H9 (cell line): ENCODE data around the gene PUM1. TPM values are rescaled to one million over a fixed set of nuclear protein-coding genes. Genes with fewer than 3 reads are reported as not detected.

ENCODE experiments used
- DNase-seq: peaks from one replicate; pipeline ENCODE4 v3.0.0-alpha.2; 2017
- H2AFZ ChIP-seq: one replicate; pipeline ENCODE4 v1.6.1; 2013; ENCODE audit warnings: mild to moderate bottlenecking, low read length, control low read depth, moderate library complexity
- H2AK5ac ChIP-seq: 2 replicates; pipeline ENCODE4 v1.6.1; 2013; ENCODE audit warnings: low read length, control low read depth, mixed read lengths; ENCODE audit not compliant: insufficient read length
- H2BK120ac ChIP-seq: one replicate; pipeline ENCODE4 v1.6.1; 2013; ENCODE audit warnings: low read depth, mild to moderate bottlenecking, low read length, control low read depth, inconsistent platforms; ENCODE audit not compliant: poor library complexity, severe bottlenecking
- H2BK12ac ChIP-seq: 2 replicates; pipeline ENCODE4 v1.6.1; 2013; ENCODE audit warnings: low read length, control low read depth, mixed read lengths, low read depth; ENCODE audit not compliant: insufficient read length
- H2BK15ac ChIP-seq: 2 replicates; pipeline ENCODE4 v1.6.1; 2013; ENCODE audit warnings: low read depth, low read length, control low read depth
- H2BK20ac ChIP-seq: one replicate; pipeline ENCODE4 v1.6.1; 2013; ENCODE audit warnings: low read depth, mild to moderate bottlenecking, low read length, control low read depth, inconsistent platforms; ENCODE audit not compliant: poor library complexity, severe bottlenecking
- H2BK5ac ChIP-seq: 2 replicates; pipeline ENCODE4 v1.6.1; 2013; ENCODE audit warnings: low read length, control low read depth, mixed read lengths; ENCODE audit not compliant: insufficient read length
- H3K14ac ChIP-seq: 2 replicates; pipeline ENCODE4 v1.6.1; 2013; ENCODE audit warnings: low read length, control low read depth; ENCODE audit not compliant: insufficient read depth
- H3K18ac ChIP-seq: 2 replicates; pipeline ENCODE4 v1.6.1; 2013; ENCODE audit warnings: low read depth, mild to moderate bottlenecking, mixed read lengths, low read length, control low read depth; ENCODE audit not compliant: insufficient read length
- H3K23ac ChIP-seq: 2 replicates; pipeline ENCODE4 v1.6.1; 2013; ENCODE audit warnings: low read length, control low read depth, mixed read lengths, low read depth; ENCODE audit not compliant: insufficient read length
- H3K23me2 ChIP-seq: 2 replicates; pipeline ENCODE4 v1.6.1; 2013; ENCODE audit warnings: low read depth, mild to moderate bottlenecking, mixed read lengths, low read length, control low read depth; ENCODE audit not compliant: insufficient read length, poor library complexity, severe bottlenecking
- H3K27ac ChIP-seq: 2 replicates; pipeline ENCODE4 v1.5.1; 2013; ENCODE audit warnings: low read length, control low read depth, mixed read lengths, low read depth; ENCODE audit not compliant: insufficient read length
- H3K27me3 ChIP-seq: 2 replicates; pipeline ENCODE4 v1.6.1; 2013; ENCODE audit warnings: low read length, control low read depth, inconsistent platforms; ENCODE audit not compliant: insufficient read depth
- H3K4ac ChIP-seq: 2 replicates; pipeline ENCODE4 v1.6.1; 2013; ENCODE audit warnings: low read depth, mild to moderate bottlenecking, control low read depth, inconsistent platforms, low read length, moderate library complexity
- H3K4me1 ChIP-seq: 2 replicates; pipeline ENCODE4 v1.6.1; 2013; ENCODE audit warnings: low read length, control low read depth, inconsistent platforms; ENCODE audit not compliant: insufficient read depth
- H3K4me2 ChIP-seq: 2 replicates; pipeline ENCODE4 v1.6.1; 2013; ENCODE audit warnings: low read length, control low read depth, mixed read lengths; ENCODE audit not compliant: insufficient read length, insufficient read depth
- H3K56ac ChIP-seq: 2 replicates; pipeline ENCODE4 v1.6.1; 2013; ENCODE audit warnings: low read depth, mild to moderate bottlenecking, mixed read lengths, low read length, control low read depth; ENCODE audit not compliant: insufficient read length
- H3K79me1 ChIP-seq: 2 replicates; pipeline ENCODE4 v1.6.1; 2013; ENCODE audit warnings: low read depth, mild to moderate bottlenecking, moderate library complexity, low read length, control low read depth, inconsistent platforms; ENCODE audit not compliant: insufficient read depth, poor library complexity, severe bottlenecking
- H3K79me2 ChIP-seq: 2 replicates; pipeline ENCODE4 v1.6.1; 2013; ENCODE audit warnings: low read length, control low read depth, inconsistent platforms; ENCODE audit not compliant: insufficient read depth
- H3K9ac ChIP-seq: 2 replicates; pipeline ENCODE4 v1.6.1; 2013; ENCODE audit warnings: low read length, control low read depth, mixed read lengths; ENCODE audit not compliant: insufficient read length; ENCODE audit errors: extremely low read depth
- H3K9me3 ChIP-seq: one replicate; pipeline ENCODE4 v1.6.1; 2013; ENCODE audit warnings: low read depth, low read length, inconsistent platforms; ENCODE audit not compliant: control insufficient read depth
- H3T11ph ChIP-seq: one replicate; pipeline ENCODE4 v1.6.1; 2013; ENCODE audit warnings: mild to moderate bottlenecking, low read length, control low read depth, inconsistent platforms
- H4K20me1 ChIP-seq: one replicate; pipeline ENCODE4 v1.6.1; 2013; ENCODE audit not compliant: control insufficient read depth, insufficient read length, insufficient read depth
- H4K5ac ChIP-seq: 2 replicates; pipeline ENCODE4 v1.6.1; 2013; ENCODE audit warnings: low read depth, mild to moderate bottlenecking, mixed read lengths, low read length, control low read depth; ENCODE audit not compliant: insufficient read length
- H4K8ac ChIP-seq: replicated peaks from 2 replicates; pipeline ENCODE4 v1.6.1; 2013; ENCODE audit warnings: low read length, control low read depth, mixed read lengths, low read depth; ENCODE audit not compliant: insufficient read length
- H4K91ac ChIP-seq: 2 replicates; pipeline ENCODE4 v1.6.1; 2013; ENCODE audit warnings: low read depth, mild to moderate bottlenecking, moderate library complexity, mixed read lengths, low read length, control low read depth; ENCODE audit not compliant: insufficient read length
- H3K27ac Mint-ChIP-seq, 3 experiments: 2 replicates in 2 of 3; 3 replicates in 1 of 3; pipeline ENCODE4 v1.8.0; 2020 to 2021; ENCODE audit warnings: mixed read lengths in 3 of 3, mild to moderate bottlenecking in 1 of 3, moderate library complexity in 1 of 3
- H3K27me3 Mint-ChIP-seq: 2 replicates; pipeline ENCODE4 v1.8.0; 2021; ENCODE audit warnings: low read depth, mild to moderate bottlenecking, moderate library complexity, mixed read lengths
- H3K36me3 Mint-ChIP-seq, 3 experiments: 2 replicates in 2 of 3; 3 replicates in 1 of 3; pipeline ENCODE4 v1.8.0; 2020 to 2021; ENCODE audit warnings: low read depth in 3 of 3, mixed read lengths in 3 of 3; ENCODE audit not compliant: insufficient read depth in 1 of 3
- H3K4me1 Mint-ChIP-seq, 2 experiments: 2 replicates each; pipeline ENCODE4 v1.8.0; 2020; ENCODE audit warnings: mixed read lengths in 2 of 2
- H3K4me3 Mint-ChIP-seq, 2 experiments: 2 replicates in 1 of 2; 3 replicates in 1 of 2; pipeline ENCODE4 v1.8.0; 2020 to 2021; ENCODE audit warnings: mild to moderate bottlenecking in 2 of 2, mixed read lengths in 2 of 2, moderate library complexity in 1 of 2
- H3K9me3 Mint-ChIP-seq, 2 experiments: 2 replicates in 1 of 2; 3 replicates in 1 of 2; pipeline ENCODE4 v1.8.0; 2020; ENCODE audit warnings: mild to moderate bottlenecking in 2 of 2, mixed read lengths in 2 of 2, moderate library complexity in 1 of 2
- CTCF ChIP-seq: fragments of 200-600 bp; sonication (generic); conservative IDR thresholded peaks from 3 replicates; pipeline ENCODE4 v1.8.0; 2021; ENCODE audit warnings: antibody characterized with exemption, mild to moderate bottlenecking
- WGBS: extraction: QIAGEN DNeasy Blood & Tissue Kit; methylation state at CpG from one replicate; pipeline ENCODE4 v1.1.7; 2013; ENCODE audit warnings: missing lambda C conversion rate, low lambda C conversion rate, mixed read lengths; ENCODE audit not compliant: insufficient read length; ENCODE audit errors: extremely low coverage; 5-methylcytosine and 5-hydroxymethylcytosine counted together
- total RNA-seq: library from RNA; stranded (reverse); gene quantifications from 2 replicates; pipeline ENCODE4 v1.2.1, GENCODE V29; 2021

PUM1 gene
- total RNA-seq, 1 experiment from 2014 or later: 164 TPM

GRCh38 chr1:30927448-30927847 lies 138.1 kb downstream of the PUM1 start:
- no peak overlapping the region for H2BK20ac ChIP-seq
- no peaks in the 10 kb centered on the region for H3K4me1 ChIP-seq
- no peak overlapping the region for H3K4ac ChIP-seq
- no peak overlapping the region for H3K4me3 Mint-ChIP-seq
- no peak overlapping the region for H3K27ac Mint-ChIP-seq
- H2BK5ac ChIP-seq: no peak overlapping the region
- no peak overlapping the region for H4K5ac ChIP-seq
- no peaks in the 10 kb centered on the region for H3K9me3 Mint-ChIP-seq
- H3K27me3 Mint-ChIP-seq: no peaks in the 10 kb centered on the region
- no peak overlapping the region for H2AFZ ChIP-seq
- H3K56ac ChIP-seq: no peak overlapping the region
- peaks cover 0 to 5% (median 0%) of the 10 kb centered on the region in 3 experiments; a peak in 4 of 7 replicates for H3K36me3 Mint-ChIP-seq
- no peak overlapping the region for H3T11ph ChIP-seq
- H3K23me2 ChIP-seq: no peaks in the 10 kb centered on the region
- no peak overlapping the region for H3K23ac ChIP-seq
- H3K4me2 ChIP-seq: no peak overlapping the region
- no peak for DNase-seq
- no peak for TF ChIP-seq CTCF
- no peak overlapping the region for H2BK12ac ChIP-seq
- H3K79me2 ChIP-seq: no peaks in the 10 kb centered on the region
- H3K4me1 Mint-ChIP-seq: peaks cover 5% of the 10 kb centered on the region in 2 experiments
- H3K27me3 ChIP-seq: no peaks in the 10 kb centered on the region
- H3K18ac ChIP-seq: no peak overlapping the region
- H3K9ac ChIP-seq: no peak overlapping the region
- no peak overlapping the region for H2BK15ac ChIP-seq
- no peaks in the 10 kb centered on the region for H4K20me1 ChIP-seq
- no peak overlapping the region for H3K14ac ChIP-seq
- H3K27ac ChIP-seq: no peak overlapping the region
- H2BK120ac ChIP-seq: no peak overlapping the region
- H3K79me1 ChIP-seq: no peaks in the 10 kb centered on the region
- H4K8ac ChIP-seq: no peak overlapping the region
- no peak overlapping the region for H4K91ac ChIP-seq
- H2AK5ac ChIP-seq: no peak overlapping the region
- no peaks in the 10 kb centered on the region for H3K9me3 ChIP-seq
- WGBS: no CpG with 5 or more reads among the region's 3 CpGs
